Liver (tissue), 9 donors: ENCODE measurements around the gene MYH11. TPM values are rescaled to one million over a fixed set of nuclear protein-coding genes. Genes with fewer than 3 reads are reported as not detected.

Source experiments
- DNase-seq: peaks from one replicate; pipeline ENCODE4 v3.0.0-alpha.2; 2017; ENCODE audit warnings: low spot score
- H3K27ac ChIP-seq, 2 donors: one replicate each; pipeline ENCODE4 v1.7.0; 2013; ENCODE audit warnings: inconsistent platforms in 2 of 2, low read length in 2 of 2, control low read depth in 1 of 2, low read depth in 1 of 2, mild to moderate bottlenecking in 1 of 2
- H3K27me3 ChIP-seq, 4 donors: one replicate each; pipeline versions ENCODE4 v1.6.1 to v1.7.0; 2013; ENCODE audit warnings: low read length in 3 of 4, inconsistent platforms in 1 of 4, mild to moderate bottlenecking in 1 of 4, moderate library complexity in 1 of 4; ENCODE audit not compliant: control insufficient read depth in 4 of 4, insufficient read depth in 4 of 4
- H3K36me3 ChIP-seq, 4 donors: one replicate each; pipeline versions ENCODE4 v1.6.1 to v1.7.0; 2013; ENCODE audit warnings: low read length in 3 of 4, mild to moderate bottlenecking in 3 of 4, low read depth in 1 of 4, moderate library complexity in 1 of 4; ENCODE audit not compliant: control insufficient read depth in 4 of 4, insufficient read depth in 3 of 4
- H3K4me1 ChIP-seq, 4 donors: one replicate each; pipeline versions ENCODE4 v1.6.1 to v1.7.0; 2013; ENCODE audit warnings: low read length in 3 of 4, mild to moderate bottlenecking in 3 of 4, moderate library complexity in 1 of 4; ENCODE audit not compliant: control insufficient read depth in 4 of 4, insufficient read depth in 4 of 4
- H3K4me3 ChIP-seq, 3 donors: one replicate each; pipeline versions ENCODE4 v1.6.1 to v1.7.0; 2013; ENCODE audit warnings: low read length in 3 of 3, control low read depth in 1 of 3, low read depth in 1 of 3, mild to moderate bottlenecking in 1 of 3
- H3K9ac ChIP-seq, 2 donors: one replicate each; pipeline ENCODE4 v1.7.0; 2013; ENCODE audit warnings: low read length in 2 of 2, mild to moderate bottlenecking in 2 of 2, moderate library complexity in 2 of 2, control low read depth in 1 of 2, low read depth in 1 of 2
- H3K9me3 ChIP-seq, 4 donors: one replicate each; pipeline versions ENCODE4 v1.6.1 to v1.7.0; 2013; ENCODE audit warnings: low read length in 3 of 4; ENCODE audit not compliant: control insufficient read depth in 4 of 4
- CTCF ChIP-seq: fragments of 150-350 bp; IDR thresholded peaks from 2 replicates; pipeline ENCODE4 v1.5.1; 2017; ENCODE audit warnings: improper control_type of control experiment, low read depth, low read length; ENCODE audit not compliant: missing input control
- EGR1 ChIP-seq, 2 donors: IDR thresholded peaks; 2 replicates each; pipeline ENCODE4 v1.6.1; 2016 to 2018; ENCODE audit warnings: antibody characterized with exemption in 2 of 2, low read depth in 2 of 2
- FOXA1 ChIP-seq: IDR thresholded peaks from 2 replicates; pipeline ENCODE4 v1.6.1; 2016; ENCODE audit warnings: antibody characterized with exemption
- FOXA2 ChIP-seq: IDR thresholded peaks from 2 replicates; pipeline ENCODE4 v1.6.1; 2016; ENCODE audit warnings: antibody characterized with exemption
- GABPA ChIP-seq, 2 donors: IDR thresholded peaks in 1 of 2; conservative IDR thresholded peaks in 1 of 2; 2 replicates each; pipeline ENCODE4 v1.6.1; 2016; ENCODE audit warnings: antibody characterized with exemption in 2 of 2, mild to moderate bottlenecking in 1 of 2, moderate library complexity in 1 of 2
- HNF4A ChIP-seq, 2 donors: conservative IDR thresholded peaks; 2 replicates each; pipeline ENCODE4 v1.6.1; 2016; ENCODE audit warnings: antibody characterized with exemption in 2 of 2, mild to moderate bottlenecking in 2 of 2
- HNF4G ChIP-seq: IDR thresholded peaks from 2 replicates; pipeline ENCODE4 v1.6.1; 2016; ENCODE audit warnings: antibody characterized with exemption
- JUND ChIP-seq, 2 donors: IDR thresholded peaks; 2 replicates each; pipeline ENCODE4 v1.6.1; 2016; ENCODE audit warnings: antibody characterized with exemption in 2 of 2
- NR2F2 ChIP-seq: IDR thresholded peaks from 2 replicates; pipeline ENCODE4 v1.6.1; 2016; ENCODE audit warnings: antibody characterized with exemption
- RAD21 ChIP-seq, 2 donors: IDR thresholded peaks; 2 replicates each; pipeline ENCODE4 v1.6.1; 2016; ENCODE audit warnings: antibody characterized with exemption in 2 of 2, mild to moderate bottlenecking in 2 of 2
- SP1 ChIP-seq: IDR thresholded peaks from 2 replicates; pipeline ENCODE4 v1.6.1; 2018; ENCODE audit warnings: antibody characterized with exemption, mild to moderate bottlenecking
- YY1 ChIP-seq: IDR thresholded peaks from 2 replicates; pipeline ENCODE4 v1.6.1; 2016; ENCODE audit warnings: antibody characterized with exemption, mild to moderate bottlenecking
- WGBS: extraction: QIAGEN DNeasy Blood & Tissue Kit; methylation state at CpG from one replicate; pipeline ENCODE4 v1.1.7; 2013; 5-methylcytosine and 5-hydroxymethylcytosine counted together
- polyA plus RNA-seq, 2 donors: library from polyadenylated mRNA; stranded (reverse) in 1 of 2; unstranded in 1 of 2; fragments of 200-250 nt in 1 of 2; fragments of >200 nt in 1 of 2; fragmentation: Nextera tagmentation in 1 of 2; extraction: Ambion mirVana in 1 of 2; gene quantifications; one replicate each; pipeline versions ENCODE4 v1.2.1 to v1.2.3, GENCODE V29; 2013 to 2015
- total RNA-seq, 2 donors: library from RNA; depleted of rRNA; stranded (reverse); fragments of >200 nt; gene quantifications; one replicate each; pipeline ENCODE4 v1.2.3, GENCODE V29; 2014
- TF ChIP-seq, protein P1 (sequence below): IDR thresholded peaks from 2 replicates; pipeline ENCODE4 v1.6.1; 2016; ENCODE audit warnings: antibody characterized with exemption
- TF ChIP-seq, protein P2 (sequence below): IDR thresholded peaks from 2 replicates; pipeline ENCODE4 v1.6.1; 2016; ENCODE audit warnings: antibody characterized with exemption
- TF ChIP-seq, protein P3 (sequence below): IDR thresholded peaks from 2 replicates; pipeline ENCODE4 v1.6.1; 2016; ENCODE audit warnings: antibody characterized with exemption, mild to moderate bottlenecking
- donor health status: healthy.
- donor health status: healthy.
- donor health status: healthy.
- donor health status: healthy.
- donor health status: healthy.

MYH11 gene
- total and polyA plus RNA-seq, 4 donors = 0.51 to 33.7 (median 4.0) TPM

DNA sequence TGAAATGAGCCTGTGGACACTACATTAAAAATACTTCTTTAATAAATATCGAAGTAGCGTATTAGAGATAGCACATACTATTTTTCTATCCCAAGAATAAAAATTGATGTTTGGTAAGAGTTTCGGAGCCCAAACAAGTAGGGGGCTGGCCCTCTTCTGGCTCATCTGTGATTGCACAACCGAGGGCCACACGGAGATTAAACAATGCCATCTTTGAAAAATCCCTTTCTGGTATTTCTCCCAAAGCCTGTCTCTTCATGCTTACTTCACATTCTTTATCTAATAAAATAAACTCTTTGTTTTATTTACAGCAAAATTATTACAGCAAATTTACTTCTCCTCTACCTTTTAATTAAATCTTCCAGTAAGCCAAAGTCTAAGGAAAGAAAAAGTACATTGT lies 9.6 kb upstream of the MYH11 start:
- Histone ChIP-seq H3K36me3 (peaks cover 2 to 39% (median 25%) of the 10 kb centered on the region in 4 donors), H3K27ac (no peak overlapping the region), H3K4me3 (no peak overlapping the region), H3K9ac (no peak overlapping the region), H3K9me3 (no peaks in the 10 kb centered on the region), H3K4me1 (no peaks in the 10 kb centered on the region), H3K27me3 (no peaks in the 10 kb centered on the region)
- DNase-seq = no peak
- TF ChIP-seq FOXA2 (no peak), FOXA1 (no peak), CTCF (no peak), SP1 (no peak), YY1 (no peak), GABPA (IDR thresholded peaks at IDR 0.05 in 1 of 2, conservative IDR thresholded peaks at IDR 0.05 in 1 of 2) (no peak)
- TF ChIP-seq, protein P1, sequence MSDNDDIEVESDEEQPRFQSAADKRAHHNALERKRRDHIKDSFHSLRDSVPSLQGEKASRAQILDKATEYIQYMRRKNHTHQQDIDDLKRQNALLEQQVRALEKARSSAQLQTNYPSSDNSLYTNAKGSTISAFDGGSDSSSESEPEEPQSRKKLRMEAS = no peak
- TF ChIP-seq, protein P2, sequence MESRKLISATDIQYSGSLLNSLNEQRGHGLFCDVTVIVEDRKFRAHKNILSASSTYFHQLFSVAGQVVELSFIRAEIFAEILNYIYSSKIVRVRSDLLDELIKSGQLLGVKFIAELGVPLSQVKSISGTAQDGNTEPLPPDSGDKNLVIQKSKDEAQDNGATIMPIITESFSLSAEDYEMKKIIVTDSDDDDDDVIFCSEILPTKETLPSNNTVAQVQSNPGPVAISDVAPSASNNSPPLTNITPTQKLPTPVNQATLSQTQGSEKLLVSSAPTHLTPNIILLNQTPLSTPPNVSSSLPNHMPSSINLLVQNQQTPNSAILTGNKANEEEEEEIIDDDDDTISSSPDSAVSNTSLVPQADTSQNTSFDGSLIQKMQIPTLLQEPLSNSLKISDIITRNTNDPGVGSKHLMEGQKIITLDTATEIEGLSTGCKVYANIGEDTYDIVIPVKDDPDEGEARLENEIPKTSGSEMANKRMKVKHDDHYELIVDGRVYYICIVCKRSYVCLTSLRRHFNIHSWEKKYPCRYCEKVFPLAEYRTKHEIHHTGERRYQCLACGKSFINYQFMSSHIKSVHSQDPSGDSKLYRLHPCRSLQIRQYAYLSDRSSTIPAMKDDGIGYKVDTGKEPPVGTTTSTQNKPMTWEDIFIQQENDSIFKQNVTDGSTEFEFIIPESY = no peak
- 91% methylated on average over 5 of the region's 5 CpGs for WGBS

GRCh38 chr16:15865742-15866141 lies 8.9 kb upstream of the MYH11 start:
- DNase-seq = no peak
- WGBS = 91% methylated on average over 7 of the region's 7 CpGs
- TF ChIP-seq EGR1 (IDR thresholded peaks at IDR 0.05; ENCODE audit: low read depth in 2 of 2) (no peak), NR2F2 (no peak), JUND (IDR thresholded peaks at IDR 0.05) (no peak), GABPA (IDR thresholded peaks at IDR 0.05 in 1 of 2, conservative IDR thresholded peaks at IDR 0.05 in 1 of 2) (no peak), FOXA2 (no peak), HNF4G (no peak), HNF4A (conservative IDR thresholded peaks at IDR 0.05) (no peak), FOXA1 (no peak), SP1 (no peak), RAD21 (IDR thresholded peaks at IDR 0.05) (no peak)
- TF ChIP-seq, protein P2 = no peak
- TF ChIP-seq, protein P1 = no peak
- TF ChIP-seq, protein P3, sequence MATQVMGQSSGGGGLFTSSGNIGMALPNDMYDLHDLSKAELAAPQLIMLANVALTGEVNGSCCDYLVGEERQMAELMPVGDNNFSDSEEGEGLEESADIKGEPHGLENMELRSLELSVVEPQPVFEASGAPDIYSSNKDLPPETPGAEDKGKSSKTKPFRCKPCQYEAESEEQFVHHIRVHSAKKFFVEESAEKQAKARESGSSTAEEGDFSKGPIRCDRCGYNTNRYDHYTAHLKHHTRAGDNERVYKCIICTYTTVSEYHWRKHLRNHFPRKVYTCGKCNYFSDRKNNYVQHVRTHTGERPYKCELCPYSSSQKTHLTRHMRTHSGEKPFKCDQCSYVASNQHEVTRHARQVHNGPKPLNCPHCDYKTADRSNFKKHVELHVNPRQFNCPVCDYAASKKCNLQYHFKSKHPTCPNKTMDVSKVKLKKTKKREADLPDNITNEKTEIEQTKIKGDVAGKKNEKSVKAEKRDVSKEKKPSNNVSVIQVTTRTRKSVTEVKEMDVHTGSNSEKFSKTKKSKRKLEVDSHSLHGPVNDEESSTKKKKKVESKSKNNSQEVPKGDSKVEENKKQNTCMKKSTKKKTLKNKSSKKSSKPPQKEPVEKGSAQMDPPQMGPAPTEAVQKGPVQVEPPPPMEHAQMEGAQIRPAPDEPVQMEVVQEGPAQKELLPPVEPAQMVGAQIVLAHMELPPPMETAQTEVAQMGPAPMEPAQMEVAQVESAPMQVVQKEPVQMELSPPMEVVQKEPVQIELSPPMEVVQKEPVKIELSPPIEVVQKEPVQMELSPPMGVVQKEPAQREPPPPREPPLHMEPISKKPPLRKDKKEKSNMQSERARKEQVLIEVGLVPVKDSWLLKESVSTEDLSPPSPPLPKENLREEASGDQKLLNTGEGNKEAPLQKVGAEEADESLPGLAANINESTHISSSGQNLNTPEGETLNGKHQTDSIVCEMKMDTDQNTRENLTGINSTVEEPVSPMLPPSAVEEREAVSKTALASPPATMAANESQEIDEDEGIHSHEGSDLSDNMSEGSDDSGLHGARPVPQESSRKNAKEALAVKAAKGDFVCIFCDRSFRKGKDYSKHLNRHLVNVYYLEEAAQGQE = no peak
- H3K27me3 ChIP-seq = no peaks in the 10 kb centered on the region
- no peak overlapping the region for H3K9ac ChIP-seq
- H3K27ac ChIP-seq = no peak overlapping the region
- no peak overlapping the region for H3K4me3 ChIP-seq
- H3K4me1 ChIP-seq = no peaks in the 10 kb centered on the region
- H3K36me3 ChIP-seq = peaks cover 2 to 36% (median 24%) of the 10 kb centered on the region in 4 donors
- H3K9me3 ChIP-seq = no peaks in the 10 kb centered on the region
